ENCODE results near the gene VPS26C. TPM values are rescaled to one million over a fixed set of nuclear protein-coding genes. Genes with fewer than 3 reads are reported as not detected.

The VPS26C gene
- total and polyA plus RNA-seq, 2 of the 13 experiments (the other 11 are each of a cell fraction or from before 2014, with no cell fraction given) = 30.3 to 39.7 TPM

- TF ChIP-seq CBX1 (IDR thresholded peaks at IDR 0.05; ENCODE audit: low read depth) (peak; percentile 46), SNAPC2 (CRISPR knock-in tag; IDR thresholded peaks at IDR 0.05) (no peak), CREB1 (IDR thresholded peaks at IDR 0.05) (0 out of 2 replicates have a peak, but pooled peaks have one; percentile 2), CREB1 (CRISPR knock-in tag; IDR thresholded peaks at IDR 0.05) (no peak), ETV6 (CRISPR knock-in tag; conservative IDR thresholded peaks at IDR 0.05) (peak; percentile 99), NFE2 (CRISPR knock-in tag; IDR thresholded peaks at IDR 0.05) (no peak), ZNF12 (CRISPR knock-in tag; IDR thresholded peaks at IDR 0.05) (peak; percentile 24; the same call in 1 of the 2 replicates), ZNF24 (IDR thresholded peaks at IDR 0.05) (no peak), RBFOX2 (IDR thresholded peaks at IDR 0.05; ENCODE audit: low read depth, low read length) (peak; percentile 91), NPAS2 (CRISPR knock-in tag; IDR thresholded peaks at IDR 0.05; ENCODE audit: borderline replicate concordance) (no peak), PPARG (CRISPR knock-in tag; conservative IDR thresholded peaks at IDR 0.05) (no peak; the same call in 1 of the 2 replicates), HIC2 (CRISPR knock-in tag; IDR thresholded peaks at IDR 0.05; ENCODE audit: low read depth) (no peak; the same call in 1 of the 2 replicates), NCOR1 (IDR thresholded peaks at IDR 0.05; ENCODE audit: borderline replicate concordance, low read length) (no peak), ZNF207 (IDR thresholded peaks at IDR 0.05; ENCODE audit: borderline replicate concordance) (0 out of 2 replicates have a peak, but pooled peaks have one; percentile 72), HMG20A (CRISPR knock-in tag; IDR thresholded peaks at IDR 0.05; ENCODE audit: borderline replicate concordance) (no peak), REL (CRISPR knock-in tag; conservative IDR thresholded peaks at IDR 0.05) (0 out of 2 replicates have a peak, but pooled peaks have one; percentile 76), CHCHD3 (CRISPR knock-in tag; IDR thresholded peaks at IDR 0.05) (0 out of 2 replicates have a peak, but pooled peaks have one; percentile 1), NFYB (CRISPR knock-in tag; IDR thresholded peaks at IDR 0.05) (peak; percentile 50; the same call in 1 of the 2 replicates), ZNF512 (CRISPR knock-in tag; IDR thresholded peaks at IDR 0.05) (no peak), ZNF597 (CRISPR knock-in tag; IDR thresholded peaks at IDR 0.05) (no peak), TMF1 (CRISPR knock-in tag; IDR thresholded peaks at IDR 0.05; ENCODE audit: low read depth) (no peak), RAD51 (IDR thresholded peaks at IDR 0.05; ENCODE audit: borderline replicate concordance) (peak; percentile 99), ZNF747 (CRISPR knock-in tag; IDR thresholded peaks at IDR 0.05; ENCODE audit: borderline replicate concordance) (peak; percentile 94; the same call in 1 of the 2 replicates), SAP130 (CRISPR knock-in tag; IDR thresholded peaks at IDR 0.05; ENCODE audit: low read depth) (peak; percentile 97)
Measured at GRCh38 chr21:37220981-37221664, 46.0 kb downstream of the VPS26C start (continued).

Data from HepG2 (cell line).